ENCODE data around the gene IPCEF1.

The IPCEF1 gene

GRCh38 chr6:154169193-154169847 is 187.3 kb downstream of the IPCEF1 start:
- no peak for DNase-seq (ENCODE audit: low read depth)
- no peak overlapping the region for H3K4me3 ChIP-seq (ENCODE audit: low read depth, low read length)
- no peak for TF ChIP-seq CTCF (conservative IDR thresholded peaks at IDR 0.05; ENCODE audit: low read depth, low read length)

GRCh38 chr6:154167126-154167525 is 189.5 kb downstream of the IPCEF1 start:
- TF ChIP-seq CTCF (conservative IDR thresholded peaks at IDR 0.05; ENCODE audit: low read depth, low read length): no peak
- DNase-seq (ENCODE audit: low read depth): no peak
- no peak overlapping the region for H3K4me3 ChIP-seq (ENCODE audit: low read depth, low read length)

GRCh38 chr6:154166140-154166539 is 190.5 kb downstream of the IPCEF1 start:
- no peak for DNase-seq (ENCODE audit: low read depth)
- H3K4me3 ChIP-seq (ENCODE audit: low read depth, low read length): no peak overlapping the region
- TF ChIP-seq CTCF (conservative IDR thresholded peaks at IDR 0.05; ENCODE audit: low read depth, low read length): no peak

- TF ChIP-seq CTCF (conservative IDR thresholded peaks at IDR 0.05; ENCODE audit: low read depth, low read length): no peak
- H3K4me3 ChIP-seq (ENCODE audit: low read depth, low read length): no peak overlapping the region
- DNase-seq (ENCODE audit: low read depth): no peak
Observed at GRCh38 chr6:154165478-154165877, 191.1 kb downstream of the IPCEF1 start.

- DNase-seq (ENCODE audit: low read depth): peak; percentile 93
- TF ChIP-seq CTCF (conservative IDR thresholded peaks at IDR 0.05; ENCODE audit: low read depth, low read length): no peak
- no peak overlapping the region for H3K4me3 ChIP-seq (ENCODE audit: low read depth, low read length)
Observed at GRCh38 chr6:154164397-154164796, 192.2 kb downstream of the IPCEF1 start.

GRCh38 chr6:154161689-154162088 is 194.9 kb downstream of the IPCEF1 start:
- DNase-seq (ENCODE audit: low read depth): peak; percentile 10
- no peak for TF ChIP-seq CTCF (conservative IDR thresholded peaks at IDR 0.05; ENCODE audit: low read depth, low read length)
- H3K4me3 ChIP-seq (ENCODE audit: low read depth, low read length): no peak overlapping the region

GRCh38 chr6:154159126-154159525 is 197.5 kb downstream of the IPCEF1 start:
- TF ChIP-seq CTCF (conservative IDR thresholded peaks at IDR 0.05; ENCODE audit: low read depth, low read length): no peak
- no peak overlapping the region for H3K4me3 ChIP-seq (ENCODE audit: low read depth, low read length)
- DNase-seq (ENCODE audit: low read depth): no peak
